Right lobe of liver (tissue), 6 donors: ENCODE measurements around the gene FOXP2. TPM values are rescaled to one million over a fixed set of nuclear protein-coding genes. Genes with fewer than 3 reads are reported as not detected.

Experiments used
- ATAC-seq, 4 donors: fragments of 200-7000 bp; cut with Tn5 transposase; one replicate each; pipeline ENCODE4 v1.9.1; 2020; ENCODE audit warnings: mild to moderate bottlenecking in 4 of 4, moderate library complexity in 4 of 4
- DNase-seq, 3 donors: peaks; one replicate each; pipeline ENCODE4 v3.0.0-alpha.2; 2020
- H3K27ac ChIP-seq, 3 donors: fragments of 200-600 bp; one replicate each; pipeline ENCODE4 v1.8.0; 2022
- H3K27me3 ChIP-seq, 2 donors: fragments of 200-600 bp; one replicate each; pipeline ENCODE4 v1.8.0; 2022
- H3K36me3 ChIP-seq, 4 donors: fragments of 200-600 bp; sonication (generic) in 1 of 4; one replicate each; pipeline versions ENCODE4 v1.5.1 to v1.8.0; 2017 to 2022; ENCODE audit warnings: control low read depth in 1 of 4
- H3K4me1 ChIP-seq, 4 donors: fragments of 200-600 bp; sonication (generic) in 1 of 4; one replicate each; pipeline versions ENCODE4 v1.5.1 to v1.8.0; 2017 to 2022; ENCODE audit warnings: control low read depth in 1 of 4
- H3K4me3 ChIP-seq, 3 donors: fragments of 200-600 bp; one replicate each; pipeline ENCODE4 v1.8.0; 2022
- H3K9me3 ChIP-seq, 4 donors: fragments of 200-600 bp; sonication (generic) in 1 of 4; one replicate each; pipeline versions ENCODE4 v1.5.1 to v1.8.0; 2017 to 2022; ENCODE audit warnings: control low read depth in 1 of 4
- CTCF ChIP-seq, 4 donors: fragments of 200-600 bp in 3 of 4; fragments of 450-650 bp in 1 of 4; IDR thresholded peaks; one replicate each; pipeline versions ENCODE4 v1.5.1 to v1.8.0; 2016 to 2022; ENCODE audit warnings: antibody characterized with exemption in 4 of 4, mild to moderate bottlenecking in 2 of 4
- POLR2A ChIP-seq: fragments of 450-650 bp; IDR thresholded peaks from one replicate; pipeline ENCODE4 v1.6.1; 2017; ENCODE audit warnings: antibody characterized with exemption, mild to moderate bottlenecking
- WGBS: methylation state at CpG from one replicate; pipeline ENCODE4 v1.1.6; 2018; ENCODE audit warnings: low coverage, low lambda C conversion rate; ENCODE audit not compliant: insufficient coverage; ENCODE audit errors: missing lambda C conversion rate; 5-methylcytosine and 5-hydroxymethylcytosine counted together
- intact Hi-C, 2 donors: fragments of 100-400 bp; cut with DNase I; formaldehyde crosslinking; loops; one replicate each; pipeline versions ENCODE4 v1.11.2 to v1.14.1; 2022
- total RNA-seq, 6 experiments: library from RNA; depleted of rRNA in 2 of 6; stranded (reverse); fragments of >200 nt in 2 of 6; fragmentation: NEBNext Ultra II Directional in 3 of 6; extraction: Animal tissue kit (Norgen Biotek cat#: 25700) in 3 of 6; gene quantifications; one replicate each; pipeline versions ENCODE4 v1.1.0 to v1.2.4, GENCODE V29; 2016 to 2023
- donor health status: DM: no; HTN: yes; CAD: no.
- donor health status: DM: no; HTN: no; CAD: no.
- donor health status: DM: no; HTN: no; CAD: no.
- donor health status: DM: no; HTN: yes; CAD: no.
- donor health status: DM: no; HTN: yes; CAD: no.

The FOXP2 gene
- total RNA-seq, 6 experiments from 2014 or later, result 2.9 to 8.3 (median 4.4) TPM

GRCh38 chr7:114402876-114403635, 11.6 kb upstream of the FOXP2 start:
- intact Hi-C loops, result no loop called here
- no peak for ATAC-seq
- Histone ChIP-seq H3K4me3 (no peak overlapping the region), H3K9me3 (no peaks in the 10 kb centered on the region), H3K27me3 (no peaks in the 10 kb centered on the region), H3K27ac (no peak overlapping the region), H3K36me3 (no peaks in the 10 kb centered on the region), H3K4me1 (peaks cover 0 to 6% (median 0%) of the 10 kb centered on the region in 4 donors)
- no peak for DNase-seq
- WGBS, result 58% methylated on average over 2 of the region's 2 CpGs
- TF ChIP-seq POLR2A (no peak), CTCF (IDR thresholded peaks at IDR 0.05) (no peak)

GRCh38 chr7:114405427-114405826, 9.2 kb upstream of the FOXP2 start:
- TF ChIP-seq POLR2A (no peak), CTCF (IDR thresholded peaks at IDR 0.05) (peak; percentile 50 to 79 (median 64))
- WGBS, result 4% methylated on average over 2 of the region's 2 CpGs
- intact Hi-C loops, result no loop called here
- ATAC-seq (peak; percentile 95 to 99 (median 99)), DNase-seq (no peak)
- Histone ChIP-seq H3K27me3 (no peaks in the 10 kb centered on the region), H3K4me3 (no peak overlapping the region), H3K9me3 (no peaks in the 10 kb centered on the region), H3K4me1 (peaks cover 0 to 6% (median 0%) of the 10 kb centered on the region in 4 donors), H3K36me3 (no peaks in the 10 kb centered on the region), H3K27ac (no peak overlapping the region)

GRCh38 chr7:114409750-114410149, 4.9 kb upstream of the FOXP2 start:
- no peaks in the 10 kb centered on the region for H3K9me3 ChIP-seq
- no peak for TF ChIP-seq POLR2A
- no peak for TF ChIP-seq CTCF (IDR thresholded peaks at IDR 0.05)
- ATAC-seq, result no peak
- no peak overlapping the region for H3K4me3 ChIP-seq
- no peaks in the 10 kb centered on the region for H3K36me3 ChIP-seq
- H3K4me1 ChIP-seq, result peaks cover 0 to 25% (median 3%) of the 10 kb centered on the region in 4 donors
- WGBS, result 92% methylated on average over 1 of the region's 1 CpG
- intact Hi-C loops, result loop anchor here in 1 of 2 donors (10.0 kb wide), 1 partner anchor 325 kb away; no protein-coding TSS in a partner anchor
- DNase-seq, result no peak
- H3K27ac ChIP-seq, result no peak overlapping the region
- no peaks in the 10 kb centered on the region for H3K27me3 ChIP-seq

GRCh38 chr7:114412548-114412947, 2.1 kb upstream of the FOXP2 start:
- Histone ChIP-seq H3K4me3 (no peak overlapping the region), H3K27ac (no peak overlapping the region), H3K27me3 (no peaks in the 10 kb centered on the region), H3K9me3 (no peaks in the 10 kb centered on the region), H3K4me1 (peaks cover 0 to 25% (median 3%) of the 10 kb centered on the region in 4 donors), H3K36me3 (no peaks in the 10 kb centered on the region)
- intact Hi-C loops, result loop anchor here in 1 of 2 donors (10.0 kb wide), 1 partner anchor 328 kb away; no protein-coding TSS in a partner anchor
- no CpG with 5 or more reads among the region's 4 CpGs for WGBS
- no peak for ATAC-seq
- no peak for TF ChIP-seq CTCF (IDR thresholded peaks at IDR 0.05)
- no peak for TF ChIP-seq POLR2A
- DNase-seq, result no peak
